Measurements from ENCODE around the gene ADAMTS7. TPM values are rescaled to one million over a fixed set of nuclear protein-coding genes. Genes with fewer than 3 reads are reported as not detected.
"Not testable (repeated sequence)": the region's sequence is repeated elsewhere in the genome, so short reads cannot be mapped to it uniquely, and the experiment has no call there.

Gene ADAMTS7
- total RNA-seq, 1 experiment from 2014 or later = 12.0 TPM

DNA sequence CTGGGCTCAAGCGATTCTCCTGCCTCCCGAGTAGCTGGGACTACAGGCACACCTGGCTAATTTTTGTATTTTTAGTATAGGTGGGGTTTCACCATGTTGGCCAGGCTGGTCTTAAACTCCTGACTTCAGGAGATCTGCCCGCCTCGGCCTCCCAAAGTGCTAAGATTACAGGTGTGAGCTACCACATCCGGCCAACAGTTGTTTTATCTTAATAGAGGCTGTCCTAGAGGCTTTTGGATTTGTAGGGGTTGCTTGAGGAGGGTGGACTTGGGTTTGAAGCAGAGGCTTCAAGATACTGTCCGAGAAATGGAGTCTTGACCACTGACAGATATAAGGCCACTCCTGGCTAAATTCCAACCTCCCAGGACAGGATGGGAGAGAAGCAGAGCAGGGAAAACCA, 27.9 kb upstream of the ADAMTS7 start:
- CTCF ChIA-PET = interaction anchor here (1.1 kb wide), 1 partner anchor 346 kb away, joined by 3 read pairs; no protein-coding TSS in a partner anchor
- BruUV-seq (replicated peaks); RAD21 ChIA-PET (ENCODE audit: low non-redundant PET in 1 of 2, low total read pairs in 2 of 2, uncharacterized antibody in 2 of 2, unreplicated experiment in 2 of 2): not testable (repeated sequence)

GRCh38 chr15:78838489-78838888, 27.2 kb upstream of the ADAMTS7 start:
- Histone ChIP-seq H3K9me3 (ENCODE audit: control insufficient read depth in 1 of 2, insufficient read depth in 1 of 2, low read depth in 1 of 2, low read length in 2 of 2) (no peaks in the 10 kb centered on the region), H3K79me2 (ENCODE audit: insufficient read depth, low read length) (no peaks in the 10 kb centered on the region), H3K9me2 (ENCODE audit: insufficient read depth) (no peaks in the 10 kb centered on the region), H3K4me1 (ENCODE audit: control insufficient read depth in 1 of 2, insufficient read depth in 2 of 2, low read length in 2 of 2) (no peaks in the 10 kb centered on the region), H2AFZ (ENCODE audit: low read depth, low read length, poor library complexity, severe bottlenecking) (no peak overlapping the region), H3K27me3 (ENCODE audit: insufficient read depth, low read length) (no peaks in the 10 kb centered on the region), H3K27ac (ENCODE audit: low read depth, low read length) (no peak overlapping the region), H3K9ac (ENCODE audit: low read length) (no peak overlapping the region), H4K20me1 (ENCODE audit: insufficient read depth) (no peaks in the 10 kb centered on the region), H3K4me3 (replicated peaks in 1 of 2; ENCODE audit: low read depth in 1 of 2, low read length in 2 of 2) (no peak overlapping the region), H3K4me2 (ENCODE audit: low read length) (no peak overlapping the region), H3K36me3 (ENCODE audit: control insufficient read depth in 1 of 2, insufficient read depth in 2 of 2, low read length in 2 of 2) (no peaks in the 10 kb centered on the region)
- CTCF ChIA-PET = interaction anchor here (1.1 kb wide), 1 partner anchor 346 kb away, joined by 3 read pairs; no protein-coding TSS in a partner anchor
- no peak for DNase-seq (ENCODE audit: low read depth, low spot score)
- ATAC-seq = no peak
- TF ChIP-seq SIN3A (IDR thresholded peaks at IDR 0.05; ENCODE audit: low read depth) = no peak
- TF ChIP-seq SRF (IDR thresholded peaks at IDR 0.05; ENCODE audit: low read depth) = no peak
- TF ChIP-seq ZFX (IDR thresholded peaks at IDR 0.05) = no peak
- TF ChIP-seq EZH2 (IDR thresholded peaks at IDR 0.05) = no peak
- TF ChIP-seq SP1 (IDR thresholded peaks at IDR 0.05; ENCODE audit: low read depth) = no peak
- TF ChIP-seq CEBPB (IDR thresholded peaks at IDR 0.05; ENCODE audit: low read depth) = no peak
- BruUV-seq (replicated peaks) = no TSS peak
- intact Hi-C loops (cut with micrococcal nuclease) = no loop called here
- POLR2A ChIA-PET = no interaction called here
- RAD21 ChIA-PET (ENCODE audit: low non-redundant PET in 1 of 2, low total read pairs in 2 of 2, uncharacterized antibody in 2 of 2, unreplicated experiment in 2 of 2) = no interaction called here

More for the DNA sequence above, 27.9 kb upstream of the ADAMTS7 start:
- H4K20me1 ChIP-seq (ENCODE audit: insufficient read depth); POLR2A ChIA-PET; H2AFZ ChIP-seq (ENCODE audit: low read depth, low read length, poor library complexity, severe bottlenecking); DNase-seq (ENCODE audit: low read depth, low spot score); ATAC-seq; H3K27ac ChIP-seq (ENCODE audit: low read depth, low read length); H3K4me3 ChIP-seq (replicated peaks in 1 of 2; ENCODE audit: low read depth in 1 of 2, low read length in 2 of 2); H3K27me3 ChIP-seq (ENCODE audit: insufficient read depth, low read length); H3K9me2 ChIP-seq (ENCODE audit: insufficient read depth); H3K4me2 ChIP-seq (ENCODE audit: low read length); H3K79me2 ChIP-seq (ENCODE audit: insufficient read depth, low read length); H3K36me3 ChIP-seq (ENCODE audit: control insufficient read depth in 1 of 2, insufficient read depth in 2 of 2, low read length in 2 of 2); H3K4me1 ChIP-seq (ENCODE audit: control insufficient read depth in 1 of 2, insufficient read depth in 2 of 2, low read length in 2 of 2); H3K9ac ChIP-seq (ENCODE audit: low read length); intact Hi-C loops (cut with micrococcal nuclease); H3K9me3 ChIP-seq (ENCODE audit: control insufficient read depth in 1 of 2, insufficient read depth in 1 of 2, low read depth in 1 of 2, low read length in 2 of 2): not testable (repeated sequence)

All from HCT116 (cell line).